WTC11 (cell line): ENCODE results near the gene GOLT1A. TPM values are rescaled to one million over a fixed set of nuclear protein-coding genes. Genes with fewer than 3 reads are reported as not detected.

ENCODE experiments used
- ATAC-seq: fragments of 200-7000 bp; cut with Tn5 transposase; 2 replicates; pipeline ENCODE4 v1.10.0; 2021; ENCODE audit warnings: mild to moderate bottlenecking, moderate library complexity
- CTCF ChIA-PET: fragments of 300-600 bp; sonication (Branson Sonifier 250); formaldehyde crosslinking; loops from one replicate; lab custom pipeline; 2021; ENCODE audit warnings: antibody characterized with exemption; lab: Charles Lee
- POLR2A ChIA-PET: fragments of 350-600 bp; sonication (Branson Sonifier 250); formaldehyde crosslinking; loops from one replicate; lab custom pipeline; 2021; ENCODE audit warnings: antibody characterized with exemption; lab: Charles Lee
- DNase-seq: peaks from one replicate; pipeline ENCODE4 v3.0.0; 2021; ENCODE audit warnings: low spot score
- H3K27ac Mint-ChIP-seq: 2 replicates; pipeline ENCODE4 v1.8.0; 2021; ENCODE audit warnings: mixed read lengths
- H3K27me3 Mint-ChIP-seq: 2 replicates; pipeline ENCODE4 v1.8.0; 2021; ENCODE audit warnings: low read depth, mild to moderate bottlenecking, moderate library complexity, mixed read lengths
- H3K36me3 Mint-ChIP-seq: 2 replicates; pipeline ENCODE4 v1.8.0; 2021; ENCODE audit warnings: mixed read lengths
- H3K4me1 Mint-ChIP-seq: 2 replicates; pipeline ENCODE4 v1.8.0; 2022; ENCODE audit warnings: mixed read lengths
- H3K4me3 Mint-ChIP-seq: 2 replicates; pipeline ENCODE4 v1.8.0; 2021; ENCODE audit warnings: mild to moderate bottlenecking, moderate library complexity, mixed read lengths
- H3K9me3 Mint-ChIP-seq: 2 replicates; pipeline ENCODE4 v1.8.0; 2021; ENCODE audit warnings: mixed read lengths
- ATF1 ChIP-seq: sonication (generic); formaldehyde crosslinking; IDR thresholded peaks from 2 replicates; pipeline ENCODE4 v1.8.1; 2023; ENCODE audit warnings: mild to moderate bottlenecking, moderate library complexity, missing genetic modification reagents
- FOXK1 ChIP-seq: sonication (generic); formaldehyde crosslinking; IDR thresholded peaks from 2 replicates; pipeline ENCODE4 v1.8.0; 2022; ENCODE audit warnings: mild to moderate bottlenecking, moderate library complexity, missing genetic modification reagents
- FOXP1 ChIP-seq: sonication (generic); formaldehyde crosslinking; IDR thresholded peaks from 2 replicates; pipeline ENCODE4 v1.8.0; 2022; ENCODE audit warnings: missing genetic modification reagents, mild to moderate bottlenecking, moderate library complexity, borderline replicate concordance
- IRF2 ChIP-seq: sonication (generic); formaldehyde crosslinking; IDR thresholded peaks from 2 replicates; pipeline ENCODE4 v1.8.0; 2022; ENCODE audit warnings: low read depth, missing genetic modification reagents, borderline replicate concordance
- NFYB ChIP-seq: sonication (generic); formaldehyde crosslinking; conservative IDR thresholded peaks from 2 replicates; pipeline ENCODE4 v1.8.0; 2022; ENCODE audit warnings: low read depth, missing genetic modification reagents
- NR3C1 ChIP-seq: sonication (generic); formaldehyde crosslinking; conservative IDR thresholded peaks from 2 replicates; pipeline ENCODE4 v1.8.1; 2023; ENCODE audit warnings: low read depth, mild to moderate bottlenecking, missing genetic modification reagents
- OVOL2 ChIP-seq: fragments of 250-450 bp; sonication (Bioruptor Pico); IDR thresholded peaks from 2 replicates; pipeline ENCODE4 v1.9.0; 2021; ENCODE audit warnings: mild to moderate bottlenecking, borderline replicate concordance
- PRRX2 ChIP-seq: fragments of 250-450 bp; sonication (Bioruptor Pico); IDR thresholded peaks from 2 replicates; pipeline ENCODE4 v1.8.0; 2021; ENCODE audit warnings: mild to moderate bottlenecking
- TCF7 ChIP-seq: sonication (generic); formaldehyde crosslinking; IDR thresholded peaks from 2 replicates; pipeline ENCODE4 v1.8.0; 2022; ENCODE audit warnings: mild to moderate bottlenecking, low read depth, missing genetic modification reagents, moderate library complexity
- TP53 ChIP-seq: sonication (generic); formaldehyde crosslinking; IDR thresholded peaks from 2 replicates; pipeline ENCODE4 v1.8.1; 2023; ENCODE audit warnings: mild to moderate bottlenecking, missing genetic modification reagents
- ZNF121 ChIP-seq: sonication (generic); formaldehyde crosslinking; IDR thresholded peaks from 2 replicates; pipeline ENCODE4 v1.8.0; 2023; ENCODE audit warnings: missing genetic modification reagents
- ZNF138 ChIP-seq: sonication (generic); formaldehyde crosslinking; conservative IDR thresholded peaks from 2 replicates; pipeline ENCODE4 v1.8.1; 2022; ENCODE audit warnings: mild to moderate bottlenecking, moderate library complexity, missing genetic modification reagents
- ZNF263 ChIP-seq: sonication (generic); formaldehyde crosslinking; IDR thresholded peaks from 2 replicates; pipeline ENCODE4 v1.8.1; 2022; ENCODE audit warnings: low read depth, mild to moderate bottlenecking, moderate library complexity, missing genetic modification reagents
- total RNA-seq: library from RNA; stranded (reverse); gene quantifications from 3 replicates; pipeline ENCODE4 v1.2.3, GENCODE V29; 2021
- TF ChIP-seq, protein P1 (sequence below): fragments of 250-450 bp; sonication (Bioruptor Pico); IDR thresholded peaks from 2 replicates; pipeline ENCODE4 v1.9.0; 2021; ENCODE audit warnings: mild to moderate bottlenecking
- TF ChIP-seq, protein P2 (sequence below): sonication (generic); formaldehyde crosslinking; IDR thresholded peaks from 2 replicates; pipeline ENCODE4 v1.8.1; 2023; ENCODE audit warnings: mild to moderate bottlenecking, missing genetic modification reagents, moderate library complexity
- TF ChIP-seq, protein P3 (sequence below): sonication (generic); formaldehyde crosslinking; conservative IDR thresholded peaks from 2 replicates; pipeline ENCODE4 v1.8.1; 2023; ENCODE audit warnings: mild to moderate bottlenecking, low read depth, missing genetic modification reagents, moderate library complexity
- TF ChIP-seq, protein P4 (sequence below): sonication (generic); formaldehyde crosslinking; IDR thresholded peaks from 2 replicates; pipeline ENCODE4 v1.8.1; 2023; ENCODE audit warnings: mild to moderate bottlenecking, missing genetic modification reagents
- TF ChIP-seq, protein P5 (sequence below): sonication (generic); formaldehyde crosslinking; IDR thresholded peaks from 2 replicates; pipeline ENCODE4 v1.8.0; 2023; ENCODE audit warnings: missing genetic modification reagents
- TF ChIP-seq, protein P6 (sequence below): sonication (generic); formaldehyde crosslinking; IDR thresholded peaks from 2 replicates; pipeline ENCODE4 v1.8.0; 2022; ENCODE audit warnings: mild to moderate bottlenecking, missing genetic modification reagents
- TF ChIP-seq, protein P7 (sequence below): sonication (generic); formaldehyde crosslinking; IDR thresholded peaks from 2 replicates; pipeline ENCODE4 v1.8.1; 2023; ENCODE audit warnings: mild to moderate bottlenecking, moderate library complexity, missing genetic modification reagents
- TF ChIP-seq, protein P8 (sequence below): sonication (generic); formaldehyde crosslinking; IDR thresholded peaks from 2 replicates; pipeline ENCODE4 v1.8.1; 2023; ENCODE audit warnings: mild to moderate bottlenecking, missing genetic modification reagents, moderate library complexity
- TF ChIP-seq, protein P9 (sequence below): sonication (generic); formaldehyde crosslinking; IDR thresholded peaks from 2 replicates; pipeline ENCODE4 v1.8.1; 2022; ENCODE audit warnings: low read depth, mild to moderate bottlenecking, moderate library complexity, missing genetic modification reagents, borderline replicate concordance

Gene GOLT1A
- total RNA-seq, 1 experiment from 2014 or later = 6.5 TPM

DNA sequence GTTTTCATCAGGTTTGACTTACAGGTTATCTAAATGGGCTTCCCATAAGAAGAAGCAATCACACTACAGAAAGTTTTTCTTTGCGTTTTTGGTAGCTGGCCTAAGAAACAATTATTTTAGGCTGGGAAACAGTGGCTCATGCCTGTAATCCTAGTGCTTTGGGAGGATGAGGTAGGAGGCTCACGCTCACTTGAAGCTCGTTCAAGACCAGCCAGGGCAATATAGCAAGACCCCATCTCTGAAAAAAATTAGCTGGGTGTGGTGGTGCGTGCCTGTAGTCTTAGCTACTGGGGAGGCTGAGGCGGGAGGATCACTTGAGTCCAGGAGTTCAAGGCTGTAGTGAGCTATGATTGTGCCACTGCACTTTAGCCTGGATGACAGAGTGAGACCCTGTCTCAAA lies 46.1 kb downstream of the GOLT1A start:
- Mint-ChIP-seq H3K27me3 (peaks cover 24% of the 10 kb centered on the region), H3K9me3 (peaks cover 42% of the 10 kb centered on the region), H3K27ac (no peak overlapping the region), H3K4me1 (no peaks in the 10 kb centered on the region), H3K36me3 (peaks cover 25% of the 10 kb centered on the region), H3K4me3 (no peak overlapping the region)
- DNase-seq (no peak), ATAC-seq (no peak)
- CTCF ChIA-PET = interaction anchor here (1.3 to 8.4 kb wide), 3 partner anchors 31 to 230 kb away, joined by 3 to 159 read pairs (median 22); no protein-coding TSS in a partner anchor
- POLR2A ChIA-PET = no interaction called here
- TF ChIP-seq, protein P1, sequence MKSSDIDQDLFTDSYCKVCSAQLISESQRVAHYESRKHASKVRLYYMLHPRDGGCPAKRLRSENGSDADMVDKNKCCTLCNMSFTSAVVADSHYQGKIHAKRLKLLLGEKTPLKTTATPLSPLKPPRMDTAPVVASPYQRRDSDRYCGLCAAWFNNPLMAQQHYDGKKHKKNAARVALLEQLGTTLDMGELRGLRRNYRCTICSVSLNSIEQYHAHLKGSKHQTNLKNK (CRISPR knock-in tag) = no peak
- TF ChIP-seq FOXP1 (no peak), ZNF263 (CRISPR knock-in tag) (no peak), OVOL2 (no peak)

DNA sequence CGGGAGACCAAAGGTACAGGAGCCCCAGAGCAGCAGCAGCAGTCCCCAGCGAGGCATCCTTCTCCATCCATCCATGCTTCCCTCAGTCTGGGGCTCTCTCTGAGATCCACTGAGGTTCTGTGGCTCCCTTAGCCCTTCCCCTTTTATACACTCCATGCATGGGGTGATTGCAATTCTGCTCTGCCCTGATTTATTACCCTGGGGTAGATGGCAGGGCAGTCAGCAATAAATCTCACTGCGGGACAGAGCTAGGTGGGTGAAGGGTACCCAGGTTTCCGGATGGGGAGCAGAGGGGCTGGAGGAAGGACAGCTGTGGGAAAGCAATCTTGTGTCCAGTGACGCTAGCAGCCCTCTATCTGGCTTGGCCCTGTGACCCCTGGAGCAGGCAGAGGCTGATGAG lies 47.6 kb downstream of the GOLT1A start, which contains the start of gene REN:
TSS of gene REN (minus strand) at position 119 of the 400 bp plus-strand sequence. CDS start at position 75, 44 bp downstream.
- DNase-seq = no peak
- no peak for TF ChIP-seq ATF1
- TF ChIP-seq TCF7 = no peak
- TF ChIP-seq OVOL2 = no peak
- TF ChIP-seq ZNF138 (CRISPR knock-in tag) = no peak
- TF ChIP-seq, protein P2, sequence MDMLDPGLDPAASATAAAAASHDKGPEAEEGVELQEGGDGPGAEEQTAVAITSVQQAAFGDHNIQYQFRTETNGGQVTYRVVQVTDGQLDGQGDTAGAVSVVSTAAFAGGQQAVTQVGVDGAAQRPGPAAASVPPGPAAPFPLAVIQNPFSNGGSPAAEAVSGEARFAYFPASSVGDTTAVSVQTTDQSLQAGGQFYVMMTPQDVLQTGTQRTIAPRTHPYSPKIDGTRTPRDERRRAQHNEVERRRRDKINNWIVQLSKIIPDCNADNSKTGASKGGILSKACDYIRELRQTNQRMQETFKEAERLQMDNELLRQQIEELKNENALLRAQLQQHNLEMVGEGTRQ = no peak
- TF ChIP-seq, protein P3, sequence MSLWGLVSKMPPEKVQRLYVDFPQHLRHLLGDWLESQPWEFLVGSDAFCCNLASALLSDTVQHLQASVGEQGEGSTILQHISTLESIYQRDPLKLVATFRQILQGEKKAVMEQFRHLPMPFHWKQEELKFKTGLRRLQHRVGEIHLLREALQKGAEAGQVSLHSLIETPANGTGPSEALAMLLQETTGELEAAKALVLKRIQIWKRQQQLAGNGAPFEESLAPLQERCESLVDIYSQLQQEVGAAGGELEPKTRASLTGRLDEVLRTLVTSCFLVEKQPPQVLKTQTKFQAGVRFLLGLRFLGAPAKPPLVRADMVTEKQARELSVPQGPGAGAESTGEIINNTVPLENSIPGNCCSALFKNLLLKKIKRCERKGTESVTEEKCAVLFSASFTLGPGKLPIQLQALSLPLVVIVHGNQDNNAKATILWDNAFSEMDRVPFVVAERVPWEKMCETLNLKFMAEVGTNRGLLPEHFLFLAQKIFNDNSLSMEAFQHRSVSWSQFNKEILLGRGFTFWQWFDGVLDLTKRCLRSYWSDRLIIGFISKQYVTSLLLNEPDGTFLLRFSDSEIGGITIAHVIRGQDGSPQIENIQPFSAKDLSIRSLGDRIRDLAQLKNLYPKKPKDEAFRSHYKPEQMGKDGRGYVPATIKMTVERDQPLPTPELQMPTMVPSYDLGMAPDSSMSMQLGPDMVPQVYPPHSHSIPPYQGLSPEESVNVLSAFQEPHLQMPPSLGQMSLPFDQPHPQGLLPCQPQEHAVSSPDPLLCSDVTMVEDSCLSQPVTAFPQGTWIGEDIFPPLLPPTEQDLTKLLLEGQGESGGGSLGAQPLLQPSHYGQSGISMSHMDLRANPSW (CRISPR knock-in tag) = no peak
- TF ChIP-seq, protein P4, sequence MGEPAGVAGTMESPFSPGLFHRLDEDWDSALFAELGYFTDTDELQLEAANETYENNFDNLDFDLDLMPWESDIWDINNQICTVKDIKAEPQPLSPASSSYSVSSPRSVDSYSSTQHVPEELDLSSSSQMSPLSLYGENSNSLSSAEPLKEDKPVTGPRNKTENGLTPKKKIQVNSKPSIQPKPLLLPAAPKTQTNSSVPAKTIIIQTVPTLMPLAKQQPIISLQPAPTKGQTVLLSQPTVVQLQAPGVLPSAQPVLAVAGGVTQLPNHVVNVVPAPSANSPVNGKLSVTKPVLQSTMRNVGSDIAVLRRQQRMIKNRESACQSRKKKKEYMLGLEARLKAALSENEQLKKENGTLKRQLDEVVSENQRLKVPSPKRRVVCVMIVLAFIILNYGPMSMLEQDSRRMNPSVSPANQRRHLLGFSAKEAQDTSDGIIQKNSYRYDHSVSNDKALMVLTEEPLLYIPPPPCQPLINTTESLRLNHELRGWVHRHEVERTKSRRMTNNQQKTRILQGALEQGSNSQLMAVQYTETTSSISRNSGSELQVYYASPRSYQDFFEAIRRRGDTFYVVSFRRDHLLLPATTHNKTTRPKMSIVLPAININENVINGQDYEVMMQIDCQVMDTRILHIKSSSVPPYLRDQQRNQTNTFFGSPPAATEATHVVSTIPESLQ = no peak
- TF ChIP-seq, protein P5, sequence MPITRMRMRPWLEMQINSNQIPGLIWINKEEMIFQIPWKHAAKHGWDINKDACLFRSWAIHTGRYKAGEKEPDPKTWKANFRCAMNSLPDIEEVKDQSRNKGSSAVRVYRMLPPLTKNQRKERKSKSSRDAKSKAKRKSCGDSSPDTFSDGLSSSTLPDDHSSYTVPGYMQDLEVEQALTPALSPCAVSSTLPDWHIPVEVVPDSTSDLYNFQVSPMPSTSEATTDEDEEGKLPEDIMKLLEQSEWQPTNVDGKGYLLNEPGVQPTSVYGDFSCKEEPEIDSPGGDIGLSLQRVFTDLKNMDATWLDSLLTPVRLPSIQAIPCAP (CRISPR knock-in tag) = no peak
- no peak for TF ChIP-seq TP53 (CRISPR knock-in tag)
- TF ChIP-seq ZNF121 (CRISPR knock-in tag) = no peak
- TF ChIP-seq, protein P6, sequence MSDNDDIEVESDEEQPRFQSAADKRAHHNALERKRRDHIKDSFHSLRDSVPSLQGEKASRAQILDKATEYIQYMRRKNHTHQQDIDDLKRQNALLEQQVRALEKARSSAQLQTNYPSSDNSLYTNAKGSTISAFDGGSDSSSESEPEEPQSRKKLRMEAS (CRISPR knock-in tag) = no peak
- TF ChIP-seq FOXK1 (CRISPR knock-in tag) = no peak
- no peak for TF ChIP-seq PRRX2 (CRISPR knock-in tag)
- no peak for TF ChIP-seq NR3C1
- no peak for TF ChIP-seq NFYB (CRISPR knock-in tag)
- no peak for TF ChIP-seq IRF2
- TF ChIP-seq, protein P7, sequence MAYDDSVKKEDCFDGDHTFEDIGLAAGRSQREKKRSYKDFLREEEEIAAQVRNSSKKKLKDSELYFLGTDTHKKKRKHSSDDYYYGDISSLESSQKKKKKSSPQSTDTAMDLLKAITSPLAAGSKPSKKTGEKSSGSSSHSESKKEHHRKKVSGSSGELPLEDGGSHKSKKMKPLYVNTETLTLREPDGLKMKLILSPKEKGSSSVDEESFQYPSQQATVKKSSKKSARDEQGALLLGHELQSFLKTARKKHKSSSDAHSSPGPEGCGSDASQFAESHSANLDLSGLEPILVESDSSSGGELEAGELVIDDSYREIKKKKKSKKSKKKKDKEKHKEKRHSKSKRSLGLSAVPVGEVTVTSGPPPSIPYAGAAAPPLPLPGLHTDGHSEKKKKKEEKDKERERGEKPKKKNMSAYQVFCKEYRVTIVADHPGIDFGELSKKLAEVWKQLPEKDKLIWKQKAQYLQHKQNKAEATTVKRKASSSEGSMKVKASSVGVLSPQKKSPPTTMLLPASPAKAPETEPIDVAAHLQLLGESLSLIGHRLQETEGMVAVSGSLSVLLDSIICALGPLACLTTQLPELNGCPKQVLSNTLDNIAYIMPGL (CRISPR knock-in tag) = no peak
- TF ChIP-seq, protein P8, sequence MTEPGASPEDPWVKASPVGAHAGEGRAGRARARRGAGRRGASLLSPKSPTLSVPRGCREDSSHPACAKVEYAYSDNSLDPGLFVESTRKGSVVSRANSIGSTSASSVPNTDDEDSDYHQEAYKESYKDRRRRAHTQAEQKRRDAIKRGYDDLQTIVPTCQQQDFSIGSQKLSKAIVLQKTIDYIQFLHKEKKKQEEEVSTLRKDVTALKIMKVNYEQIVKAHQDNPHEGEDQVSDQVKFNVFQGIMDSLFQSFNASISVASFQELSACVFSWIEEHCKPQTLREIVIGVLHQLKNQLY (CRISPR knock-in tag) = no peak
- TF ChIP-seq, protein P9, sequence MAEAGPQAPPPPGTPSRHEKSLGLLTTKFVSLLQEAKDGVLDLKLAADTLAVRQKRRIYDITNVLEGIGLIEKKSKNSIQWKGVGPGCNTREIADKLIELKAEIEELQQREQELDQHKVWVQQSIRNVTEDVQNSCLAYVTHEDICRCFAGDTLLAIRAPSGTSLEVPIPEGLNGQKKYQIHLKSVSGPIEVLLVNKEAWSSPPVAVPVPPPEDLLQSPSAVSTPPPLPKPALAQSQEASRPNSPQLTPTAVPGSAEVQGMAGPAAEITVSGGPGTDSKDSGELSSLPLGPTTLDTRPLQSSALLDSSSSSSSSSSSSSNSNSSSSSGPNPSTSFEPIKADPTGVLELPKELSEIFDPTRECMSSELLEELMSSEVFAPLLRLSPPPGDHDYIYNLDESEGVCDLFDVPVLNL (CRISPR knock-in tag) = no peak
- TF ChIP-seq, all 79 proteins: peak for 0
- peaks cover 22% of the 10 kb centered on the region for H3K36me3 Mint-ChIP-seq
- peaks cover 18% of the 10 kb centered on the region for H3K27me3 Mint-ChIP-seq
- POLR2A ChIA-PET = no interaction called here
- no peak within 1 kb of the TSS for H3K27ac Mint-ChIP-seq
- peaks cover 30% of the 10 kb centered on the region for H3K9me3 Mint-ChIP-seq
- no peak for ATAC-seq
- H3K4me3 Mint-ChIP-seq = no peak within 1 kb of the TSS
- H3K4me1 Mint-ChIP-seq = peaks cover 2% of the 10 kb centered on the region; the same call in 1 of the 2 replicates
- CTCF ChIA-PET = interaction anchor here (0.6 to 8.4 kb wide), 7 partner anchors 32 to 232 kb away, joined by 3 to 159 read pairs (median 5); partner anchors contain the start of gene GOLT1A
